HEK293 (cell line): ENCODE results near the gene CENPB.

ENCODE experiments used
- CTCF ChIA-PET: fragments of 350-600 bp; formaldehyde crosslinking; extraction: SDS; loops from one replicate; lab custom pipeline; 2021; ENCODE audit warnings: antibody characterized with exemption; lab: Yijun Ruan, JAX
- POLR2A ChIA-PET: fragments of 300-600 bp; formaldehyde crosslinking; extraction: SDS; loops from one replicate; lab custom pipeline; 2020; ENCODE audit warnings: antibody characterized with exemption, inconsistent platforms; lab: Yijun Ruan, JAX
- H3K27ac ChIP-seq: fragments of 200-500 bp; sonication (Bioruptor generic); 2 replicates; pipeline ENCODE4 v1.5.1; 2014; ENCODE audit warnings: low read depth, low read length, control low read depth, inconsistent platforms; ENCODE audit errors: extremely low read depth
- H3K36me3 ChIP-seq, 2 experiments: fragments of 200-500 bp in 1 of 2; sonication (Bioruptor generic) in 1 of 2; 1 replicate in 1 of 2; 2 replicates in 1 of 2; pipeline ENCODE4 v1.5.1; 2014 to 2017; ENCODE audit warnings: inconsistent platforms in 2 of 2, low read length in 2 of 2; ENCODE audit not compliant: control insufficient read depth in 2 of 2, insufficient read depth in 1 of 2
- H3K4me1 ChIP-seq: fragments of 200-500 bp; sonication (Bioruptor generic); 2 replicates; pipeline ENCODE4 v1.5.1; 2014; ENCODE audit warnings: mild to moderate bottlenecking, low read length, inconsistent platforms; ENCODE audit not compliant: control insufficient read depth, insufficient read depth
- H3K4me3 ChIP-seq: 2 replicates; pipeline ENCODE4 v1.5.1; 2011; ENCODE audit warnings: low read depth, mild to moderate bottlenecking, control low read depth, low read length, moderate library complexity
- H3K9me3 ChIP-seq: fragments of 200-500 bp; sonication (Bioruptor generic); 2 replicates; pipeline ENCODE4 v1.5.1; 2014; ENCODE audit warnings: low read depth, low read length, inconsistent platforms; ENCODE audit not compliant: control insufficient read depth, insufficient read depth
- PRDM6 ChIP-seq: fragments of 450-650 bp; formaldehyde crosslinking; IDR thresholded peaks from 2 replicates; pipeline ENCODE4 v1.5.1; 2017; ENCODE audit warnings: missing biosample characterization, missing genetic modification characterization
- SALL2 ChIP-seq: fragments of 450-650 bp; formaldehyde crosslinking; IDR thresholded peaks from 2 replicates; pipeline ENCODE4 v1.5.0; 2017; ENCODE audit warnings: missing biosample characterization, mild to moderate bottlenecking, missing genetic modification characterization, borderline replicate concordance
- ZNF214 ChIP-seq: fragments of 450-650 bp; formaldehyde crosslinking; IDR thresholded peaks from 2 replicates; pipeline ENCODE4 v1.5.1; 2017; ENCODE audit warnings: missing biosample characterization, mild to moderate bottlenecking, missing genetic modification characterization, borderline replicate concordance
- ZNF223 ChIP-seq: fragments of 450-650 bp; formaldehyde crosslinking; IDR thresholded peaks from 2 replicates; pipeline ENCODE4 v1.5.1; 2016; ENCODE audit warnings: missing biosample characterization, missing genetic modification characterization
- ZNF266 ChIP-seq: fragments of 450-650 bp; formaldehyde crosslinking; IDR thresholded peaks from 2 replicates; pipeline ENCODE4 v1.5.1; 2016; ENCODE audit warnings: missing biosample characterization, missing genetic modification characterization, low read depth
- ZNF521 ChIP-seq: fragments of 450-650 bp; formaldehyde crosslinking; IDR thresholded peaks from 2 replicates; pipeline ENCODE4 v1.5.1; 2017; ENCODE audit warnings: missing biosample characterization, mild to moderate bottlenecking, missing genetic modification characterization
- ZSCAN5A ChIP-seq: fragments of 450-650 bp; formaldehyde crosslinking; IDR thresholded peaks from 2 replicates; pipeline ENCODE4 v1.5.1; 2016; ENCODE audit warnings: missing biosample characterization, missing genetic modification characterization
- TF ChIP-seq, protein P1 (sequence below): fragments of 450-650 bp; formaldehyde crosslinking; IDR thresholded peaks from 2 replicates; pipeline ENCODE4 v1.5.1; 2016; ENCODE audit warnings: missing biosample characterization, missing genetic modification characterization, low read depth
- TF ChIP-seq, protein P2 (sequence below): fragments of 450-650 bp; formaldehyde crosslinking; IDR thresholded peaks from 2 replicates; pipeline ENCODE4 v1.5.1; 2016; ENCODE audit warnings: missing biosample characterization, missing genetic modification characterization, low read depth
- TF ChIP-seq, protein P3 (sequence below): fragments of 450-650 bp; formaldehyde crosslinking; IDR thresholded peaks from 2 replicates; pipeline ENCODE4 v1.5.1; 2016; ENCODE audit warnings: missing biosample characterization, missing genetic modification characterization
- TF ChIP-seq, protein P4 (sequence below): fragments of 450-650 bp; formaldehyde crosslinking; optimal IDR thresholded peaks from 2 replicates; pipeline ENCODE3; 2016; ENCODE audit warnings: missing biosample characterization, mild to moderate bottlenecking, missing genetic modification characterization

CENPB gene

DNA sequence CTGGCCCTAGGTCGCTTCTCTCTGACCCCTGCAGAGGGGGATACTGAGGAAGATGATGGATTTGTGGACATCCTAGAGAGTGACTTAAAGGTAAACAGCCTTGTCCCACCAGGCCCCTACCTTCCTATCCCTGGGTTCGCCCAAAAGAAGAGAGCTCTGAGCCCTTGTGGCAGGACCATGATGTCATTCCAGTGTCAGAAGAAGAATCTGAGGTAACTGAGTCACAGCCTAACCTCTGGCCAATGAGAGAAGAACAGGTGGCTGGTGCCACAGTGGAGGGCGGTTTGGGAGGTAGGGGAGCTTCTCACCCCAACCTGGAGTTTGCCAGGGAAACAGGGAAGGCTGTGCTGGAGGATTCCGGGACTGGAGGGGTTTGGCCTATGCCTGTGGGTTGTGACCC, 14.8 kb upstream of the CENPB start:
- Histone ChIP-seq H3K36me3 (peaks cover 23 to 90% of the 10 kb centered on the region in 2 experiments), H3K4me1 (peaks cover 12% of the 10 kb centered on the region), H3K4me3 (no peak overlapping the region), H3K27ac (no peak overlapping the region), H3K9me3 (no peaks in the 10 kb centered on the region)
- ChIA-PET POLR2A (interaction anchor here (1.1 to 2.0 kb wide), 3 partner anchors 12 to 25 kb away, joined by 3 to 7 read pairs (median 6); no protein-coding TSS in a partner anchor), CTCF (interaction anchor here (1.6 kb wide), 1 partner anchor 19 kb away, joined by 10 read pairs; the partner anchor contains the start of gene AP5S1)
- TF ChIP-seq ZNF214 (no peak), SALL2 (no peak), ZNF521 (no peak), ZNF223 (tag by site-specific recombination) (no peak), ZNF266 (tag by site-specific recombination) (no peak)
- TF ChIP-seq, protein P1, sequence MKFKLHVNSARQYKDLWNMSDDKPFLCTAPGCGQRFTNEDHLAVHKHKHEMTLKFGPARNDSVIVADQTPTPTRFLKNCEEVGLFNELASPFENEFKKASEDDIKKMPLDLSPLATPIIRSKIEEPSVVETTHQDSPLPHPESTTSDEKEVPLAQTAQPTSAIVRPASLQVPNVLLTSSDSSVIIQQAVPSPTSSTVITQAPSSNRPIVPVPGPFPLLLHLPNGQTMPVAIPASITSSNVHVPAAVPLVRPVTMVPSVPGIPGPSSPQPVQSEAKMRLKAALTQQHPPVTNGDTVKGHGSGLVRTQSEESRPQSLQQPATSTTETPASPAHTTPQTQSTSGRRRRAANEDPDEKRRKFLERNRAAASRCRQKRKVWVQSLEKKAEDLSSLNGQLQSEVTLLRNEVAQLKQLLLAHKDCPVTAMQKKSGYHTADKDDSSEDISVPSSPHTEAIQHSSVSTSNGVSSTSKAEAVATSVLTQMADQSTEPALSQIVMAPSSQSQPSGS (tag by site-specific recombination) = peak; percentile 18; the same call in 1 of the 2 replicates
- TF ChIP-seq, protein P2, sequence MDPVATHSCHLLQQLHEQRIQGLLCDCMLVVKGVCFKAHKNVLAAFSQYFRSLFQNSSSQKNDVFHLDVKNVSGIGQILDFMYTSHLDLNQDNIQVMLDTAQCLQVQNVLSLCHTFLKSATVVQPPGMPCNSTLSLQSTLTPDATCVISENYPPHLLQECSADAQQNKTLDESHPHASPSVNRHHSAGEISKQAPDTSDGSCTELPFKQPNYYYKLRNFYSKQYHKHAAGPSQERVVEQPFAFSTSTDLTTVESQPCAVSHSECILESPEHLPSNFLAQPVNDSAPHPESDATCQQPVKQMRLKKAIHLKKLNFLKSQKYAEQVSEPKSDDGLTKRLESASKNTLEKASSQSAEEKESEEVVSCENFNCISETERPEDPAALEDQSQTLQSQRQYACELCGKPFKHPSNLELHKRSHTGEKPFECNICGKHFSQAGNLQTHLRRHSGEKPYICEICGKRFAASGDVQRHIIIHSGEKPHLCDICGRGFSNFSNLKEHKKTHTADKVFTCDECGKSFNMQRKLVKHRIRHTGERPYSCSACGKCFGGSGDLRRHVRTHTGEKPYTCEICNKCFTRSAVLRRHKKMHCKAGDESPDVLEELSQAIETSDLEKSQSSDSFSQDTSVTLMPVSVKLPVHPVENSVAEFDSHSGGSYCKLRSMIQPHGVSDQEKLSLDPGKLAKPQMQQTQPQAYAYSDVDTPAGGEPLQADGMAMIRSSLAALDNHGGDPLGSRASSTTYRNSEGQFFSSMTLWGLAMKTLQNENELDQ = no peak
- TF ChIP-seq, protein P3, sequence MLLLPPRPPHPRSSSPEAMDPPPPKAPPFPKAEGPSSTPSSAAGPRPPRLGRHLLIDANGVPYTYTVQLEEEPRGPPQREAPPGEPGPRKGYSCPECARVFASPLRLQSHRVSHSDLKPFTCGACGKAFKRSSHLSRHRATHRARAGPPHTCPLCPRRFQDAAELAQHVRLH = no peak

DNA sequence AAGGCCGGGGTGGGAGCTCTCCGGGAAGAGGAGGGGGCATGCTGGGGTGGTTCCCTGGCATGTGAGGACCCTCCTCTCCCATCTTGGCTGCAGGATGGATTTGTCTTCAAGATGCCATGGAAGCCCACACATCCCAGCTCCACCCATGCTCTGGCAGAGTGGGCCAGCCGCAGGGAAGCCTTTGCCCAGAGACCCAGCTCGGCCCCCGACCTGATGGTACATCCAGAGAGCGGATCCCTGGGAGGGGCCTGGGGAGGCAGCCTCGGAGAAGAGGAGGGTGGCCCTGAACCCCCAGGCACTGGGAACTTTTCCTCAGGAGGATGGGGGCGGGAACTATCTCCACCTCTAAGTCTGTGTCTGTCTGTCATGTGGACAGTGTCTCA, 14.3 kb upstream of the CENPB start:
- TF ChIP-seq, protein P4, sequence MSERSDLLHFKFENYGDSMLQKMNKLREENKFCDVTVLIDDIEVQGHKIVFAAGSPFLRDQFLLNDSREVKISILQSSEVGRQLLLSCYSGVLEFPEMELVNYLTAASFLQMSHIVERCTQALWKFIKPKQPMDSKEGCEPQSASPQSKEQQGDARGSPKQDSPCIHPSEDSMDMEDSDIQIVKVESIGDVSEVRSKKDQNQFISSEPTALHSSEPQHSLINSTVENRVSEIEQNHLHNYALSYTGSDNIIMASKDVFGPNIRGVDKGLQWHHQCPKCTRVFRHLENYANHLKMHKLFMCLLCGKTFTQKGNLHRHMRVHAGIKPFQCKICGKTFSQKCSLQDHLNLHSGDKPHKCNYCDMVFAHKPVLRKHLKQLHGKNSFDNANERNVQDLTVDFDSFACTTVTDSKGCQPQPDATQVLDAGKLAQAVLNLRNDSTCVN (tag by site-specific recombination) = no peak
- TF ChIP-seq ZSCAN5A (tag by site-specific recombination) = no peak
- no peak for TF ChIP-seq PRDM6 (tag by site-specific recombination)
- CTCF ChIA-PET = interaction anchor here (1.1 to 1.6 kb wide), 2 partner anchors 19 to 52 kb away, joined by 4 to 10 read pairs; partner anchors contain the start of gene AP5S1

More for the DNA sequence above, 14.3 kb upstream of the CENPB start:
- Histone ChIP-seq H3K4me3 (no peak overlapping the region), H3K27ac (no peak overlapping the region), H3K4me1 (peaks cover 12% of the 10 kb centered on the region), H3K36me3 (peaks cover 23 to 85% of the 10 kb centered on the region in 2 experiments), H3K9me3 (no peaks in the 10 kb centered on the region)
- POLR2A ChIA-PET = interaction anchor here (1.1 to 2.0 kb wide), 3 partner anchors 13 to 25 kb away, joined by 3 to 7 read pairs (median 6); no protein-coding TSS in a partner anchor
